Neural crest cell (in vitro differentiated cells): Measurements from ENCODE around the gene SLC25A44. TPM values are rescaled to one million over a fixed set of nuclear protein-coding genes. Genes with fewer than 3 reads are reported as not detected.
"Not testable (repeated sequence)": the region's sequence is repeated elsewhere in the genome, so short reads cannot be mapped to it uniquely, and the experiment has no call there.

ENCODE experiments used
- DNase-seq: peaks from one replicate; pipeline ENCODE4 v3.0.0; 2021; ENCODE audit warnings: low read depth, mixed read lengths, low spot score
- H3K27ac Mint-ChIP-seq: one replicate; pipeline ENCODE4 v1.8.0; 2021; ENCODE audit warnings: mild to moderate bottlenecking, mixed read lengths; ENCODE audit not compliant: unreplicated experiment
- H3K27me3 Mint-ChIP-seq: 2 replicates; pipeline ENCODE4 v1.8.0; 2021; ENCODE audit warnings: low read depth, mild to moderate bottlenecking, mixed read lengths
- H3K36me3 Mint-ChIP-seq: 2 replicates; pipeline ENCODE4 v1.8.0; 2021; ENCODE audit warnings: low read depth, mild to moderate bottlenecking, mixed read lengths
- H3K4me1 Mint-ChIP-seq: 2 replicates; pipeline ENCODE4 v1.8.0; 2021; ENCODE audit warnings: mixed read lengths
- H3K4me3 Mint-ChIP-seq: one replicate; pipeline ENCODE4 v1.8.0; 2021; ENCODE audit warnings: mild to moderate bottlenecking, mixed read lengths
- H3K9me3 Mint-ChIP-seq: 2 replicates; pipeline ENCODE4 v1.8.0; 2021; ENCODE audit warnings: mixed read lengths
- CTCF ChIP-seq: fragments of 200-600 bp; sonication (generic); conservative IDR thresholded peaks from 2 replicates; pipeline ENCODE4 v1.5.0; 2021; ENCODE audit warnings: antibody characterized with exemption, mild to moderate bottlenecking
- total RNA-seq: library from RNA; stranded (reverse); gene quantifications from 2 replicates; pipeline ENCODE4 v1.2.1, GENCODE V29; 2021

SLC25A44 gene
- total RNA-seq, 1 donor from 2014 or later, result 22.7 TPM

GRCh38 chr1:156180471-156180870 is 13.4 kb upstream of the SLC25A44 start:
- TF ChIP-seq CTCF, result no peak
- Mint-ChIP-seq H3K9me3 (no peaks in the 10 kb centered on the region), H3K27ac (no peak overlapping the region), H3K36me3 (no peaks in the 10 kb centered on the region), H3K27me3 (peaks cover 2% of the 10 kb centered on the region), H3K4me3 (no peak overlapping the region), H3K4me1 (peaks cover 12% of the 10 kb centered on the region)
- DNase-seq, result no peak

GRCh38 chr1:156181391-156181924 is 12.4 kb upstream of the SLC25A44 start:
- H3K27me3 Mint-ChIP-seq, H3K27ac Mint-ChIP-seq, H3K4me3 Mint-ChIP-seq, H3K9me3 Mint-ChIP-seq, H3K36me3 Mint-ChIP-seq, DNase-seq: not testable (repeated sequence)
- H3K4me1 Mint-ChIP-seq, result peaks cover 12% of the 10 kb centered on the region

- not testable (repeated sequence) for H3K9me3 Mint-ChIP-seq, H3K36me3 Mint-ChIP-seq, H3K27me3 Mint-ChIP-seq, DNase-seq, H3K4me3 Mint-ChIP-seq, H3K27ac Mint-ChIP-seq
- peaks cover 12% of the 10 kb centered on the region for H3K4me1 Mint-ChIP-seq
Measured at GRCh38 chr1:156182010-156182779, 11.7 kb upstream of the SLC25A44 start.

GRCh38 chr1:156186347-156187177 is 7.3 kb upstream of the SLC25A44 start:
- not testable (repeated sequence) for H3K27ac Mint-ChIP-seq, H3K27me3 Mint-ChIP-seq, H3K36me3 Mint-ChIP-seq, H3K4me1 Mint-ChIP-seq, DNase-seq, H3K4me3 Mint-ChIP-seq
- H3K9me3 Mint-ChIP-seq, result peaks cover 10% of the 10 kb centered on the region

- not testable (repeated sequence) for H3K27me3 Mint-ChIP-seq, H3K36me3 Mint-ChIP-seq
- H3K9me3 Mint-ChIP-seq, result peaks cover 10% of the 10 kb centered on the region
Measured at GRCh38 chr1:156190265-156190664, 3.6 kb upstream of the SLC25A44 start.

GRCh38 chr1:156191292-156191964 is 2.5 kb upstream of the SLC25A44 start:
- no peak overlapping the region for H3K27ac Mint-ChIP-seq
- H3K4me3 Mint-ChIP-seq, result no peak overlapping the region
- peaks cover 5% of the 10 kb centered on the region for H3K36me3 Mint-ChIP-seq
- no peaks in the 10 kb centered on the region for H3K27me3 Mint-ChIP-seq
- no peak for DNase-seq
- H3K4me1 Mint-ChIP-seq, result peaks cover 19% of the 10 kb centered on the region
- no peak for TF ChIP-seq CTCF
- H3K9me3 Mint-ChIP-seq, result peaks cover 10% of the 10 kb centered on the region

More at GRCh38 chr1:156190265-156190664, 3.6 kb upstream of the SLC25A44 start:
- not testable (repeated sequence) for H3K4me3 Mint-ChIP-seq, DNase-seq, H3K27ac Mint-ChIP-seq
- peaks cover 14% of the 10 kb centered on the region for H3K4me1 Mint-ChIP-seq

- no peak for TF ChIP-seq CTCF
- Mint-ChIP-seq H3K27me3 (no peaks in the 10 kb centered on the region), H3K4me1 (peaks cover 19% of the 10 kb centered on the region), H3K27ac (peak overlapping the region; percentile 95), H3K36me3 (peaks cover 5% of the 10 kb centered on the region), H3K4me3 (peak overlapping the region; percentile 98), H3K9me3 (peaks cover 6% of the 10 kb centered on the region)
- no peak for DNase-seq
Measured at GRCh38 chr1:156193208-156193487, 756 bp upstream of the SLC25A44 start.
